Measurements from ENCODE around the gene SLC9C1. TPM values are rescaled to one million over a fixed set of nuclear protein-coding genes. Genes with fewer than 3 reads are reported as not detected.

The SLC9C1 gene
- total and polyA plus RNA-seq, 2 of the 13 experiments (the other 11 are each of a cell fraction or from before 2014, with no cell fraction given) = not detected

GRCh38 chr3:112230033-112230432, 64.0 kb downstream of the SLC9C1 start:
- no peaks in the 10 kb centered on the region for H3K36me3 ChIP-seq (replicated peaks in 1 of 2; ENCODE audit: control insufficient read depth in 1 of 2, insufficient read depth in 2 of 2, low read length in 2 of 2)
- intact Hi-C loops (cut with micrococcal nuclease; ENCODE audit: unreplicated experiment) = no loop called here
- BruUV-seq (replicated peaks) = no TSS peak
- WGBS (ENCODE audit: low lambda C conversion rate) = 0% methylated on average over 1 of the region's 1 CpG
- ATAC-seq = no peak
- no peaks in the 10 kb centered on the region for H4K20me1 ChIP-seq (ENCODE audit: insufficient read depth, low read length)
- in situ Hi-C loops (cut with HindIII; ENCODE audit: extremely low pct_ligation_motif_present, low pct_unique_long_range_greater_than_20kb) = no loop called here
- H3K4me1 ChIP-seq (ENCODE audit: insufficient read depth, low read length) = no peaks in the 10 kb centered on the region
- ChIA-PET CTCF (ENCODE audit: low intra/inter-chr PET ratio, low total read pairs) (no interaction called here), POLR2A (no interaction called here)
- H3K79me2 ChIP-seq (ENCODE audit: insufficient read depth, low read length) = no peaks in the 10 kb centered on the region
- no peak overlapping the region for H3K27ac ChIP-seq (ENCODE audit: extremely low read length, insufficient read depth, low read length)
- H3K9me3 ChIP-seq (ENCODE audit: low read length) = no peaks in the 10 kb centered on the region
- H3K27me3 ChIP-seq (ENCODE audit: control insufficient read depth in 1 of 2, insufficient read depth in 2 of 2, low read length in 2 of 2) = no peaks in the 10 kb centered on the region
- H3K9ac ChIP-seq (ENCODE audit: insufficient read depth, low read depth, low read length) = no peak overlapping the region
- H3K4me2 ChIP-seq (ENCODE audit: low read depth, low read length) = no peak overlapping the region
- DNase-seq (ENCODE audit: low spot score) = no peak
- TF ChIP-seq MAFK (conservative IDR thresholded peaks at IDR 0.05 in 1 of 2, IDR thresholded peaks at IDR 0.05 in 1 of 2; ENCODE audit: low read length in 2 of 2) (peak; percentile 63 to 85), REPIN1 (CRISPR knock-in tag; IDR thresholded peaks at IDR 0.05; ENCODE audit: borderline replicate concordance, low read depth) (no peak), MEF2D (CRISPR knock-in tag; IDR thresholded peaks at IDR 0.05) (no peak), GABPA (IDR thresholded peaks at IDR 0.05; ENCODE audit: low read depth, low read length) (no peak), GABPA (CRISPR knock-in tag; IDR thresholded peaks at IDR 0.05; ENCODE audit: low read depth) (no peak), LCORL (IDR thresholded peaks at IDR 0.05) (no peak), LCORL (CRISPR knock-in tag; IDR thresholded peaks at IDR 0.05) (no peak), ZNF530 (CRISPR knock-in tag; IDR thresholded peaks at IDR 0.05; ENCODE audit: low read depth) (no peak), ZBTB25 (CRISPR knock-in tag; IDR thresholded peaks at IDR 0.05) (no peak), ZFP37 (CRISPR knock-in tag; IDR thresholded peaks at IDR 0.05; ENCODE audit: borderline replicate concordance) (no peak), ZNF749 (CRISPR knock-in tag; IDR thresholded peaks at IDR 0.05; ENCODE audit: borderline replicate concordance) (no peak), MAFF (IDR thresholded peaks at IDR 0.05; ENCODE audit: low read depth, low read length) (peak; percentile 74), SP4 (CRISPR knock-in tag; IDR thresholded peaks at IDR 0.05) (no peak), NFE2 (CRISPR knock-in tag; IDR thresholded peaks at IDR 0.05) (no peak), ZNF362 (CRISPR knock-in tag; IDR thresholded peaks at IDR 0.05; ENCODE audit: borderline replicate concordance) (no peak), TARDBP (CRISPR knock-in tag; IDR thresholded peaks at IDR 0.05) (no peak)
- TF ChIP-seq, protein P1, sequence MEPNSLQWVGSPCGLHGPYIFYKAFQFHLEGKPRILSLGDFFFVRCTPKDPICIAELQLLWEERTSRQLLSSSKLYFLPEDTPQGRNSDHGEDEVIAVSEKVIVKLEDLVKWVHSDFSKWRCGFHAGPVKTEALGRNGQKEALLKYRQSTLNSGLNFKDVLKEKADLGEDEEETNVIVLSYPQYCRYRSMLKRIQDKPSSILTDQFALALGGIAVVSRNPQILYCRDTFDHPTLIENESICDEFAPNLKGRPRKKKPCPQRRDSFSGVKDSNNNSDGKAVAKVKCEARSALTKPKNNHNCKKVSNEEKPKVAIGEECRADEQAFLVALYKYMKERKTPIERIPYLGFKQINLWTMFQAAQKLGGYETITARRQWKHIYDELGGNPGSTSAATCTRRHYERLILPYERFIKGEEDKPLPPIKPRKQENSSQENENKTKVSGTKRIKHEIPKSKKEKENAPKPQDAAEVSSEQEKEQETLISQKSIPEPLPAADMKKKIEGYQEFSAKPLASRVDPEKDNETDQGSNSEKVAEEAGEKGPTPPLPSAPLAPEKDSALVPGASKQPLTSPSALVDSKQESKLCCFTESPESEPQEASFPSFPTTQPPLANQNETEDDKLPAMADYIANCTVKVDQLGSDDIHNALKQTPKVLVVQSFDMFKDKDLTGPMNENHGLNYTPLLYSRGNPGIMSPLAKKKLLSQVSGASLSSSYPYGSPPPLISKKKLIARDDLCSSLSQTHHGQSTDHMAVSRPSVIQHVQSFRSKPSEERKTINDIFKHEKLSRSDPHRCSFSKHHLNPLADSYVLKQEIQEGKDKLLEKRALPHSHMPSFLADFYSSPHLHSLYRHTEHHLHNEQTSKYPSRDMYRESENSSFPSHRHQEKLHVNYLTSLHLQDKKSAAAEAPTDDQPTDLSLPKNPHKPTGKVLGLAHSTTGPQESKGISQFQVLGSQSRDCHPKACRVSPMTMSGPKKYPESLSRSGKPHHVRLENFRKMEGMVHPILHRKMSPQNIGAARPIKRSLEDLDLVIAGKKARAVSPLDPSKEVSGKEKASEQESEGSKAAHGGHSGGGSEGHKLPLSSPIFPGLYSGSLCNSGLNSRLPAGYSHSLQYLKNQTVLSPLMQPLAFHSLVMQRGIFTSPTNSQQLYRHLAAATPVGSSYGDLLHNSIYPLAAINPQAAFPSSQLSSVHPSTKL (CRISPR knock-in tag; IDR thresholded peaks at IDR 0.05) = no peak
- no peak overlapping the region for H2AFZ ChIP-seq (ENCODE audit: low read length)
- FAIRE-seq = no peak
- H3K4me3 ChIP-seq (replicated peaks in 1 of 3; ENCODE audit: insufficient read depth in 1 of 3, low read depth in 2 of 3, low read length in 3 of 3) = no peak overlapping the region
